ENCODE results near the gene APOBEC3C. TPM values are rescaled to one million over a fixed set of nuclear protein-coding genes. Genes with fewer than 3 reads are reported as not detected.
"Not testable (repeated sequence)": the region's sequence is repeated elsewhere in the genome, so short reads cannot be mapped to it uniquely, and the experiment has no call there.

Gene APOBEC3C
- polyA plus RNA-seq, 6 donors from 2014 or later, result 296 to 326 (median 316) TPM

- H3K27me3 Mint-ChIP-seq; H3K27ac Mint-ChIP-seq; H3K36me3 Mint-ChIP-seq; DNase-seq; ATAC-seq (ENCODE audit: low read depth in 2 of 2); H3K4me3 Mint-ChIP-seq: not testable (repeated sequence)
- H3K9me3 Mint-ChIP-seq, result peaks cover 0 to 13% (median 4%) of the 10 kb centered on the region in 7 donors
- peaks cover 13 to 43% (median 31%) of the 10 kb centered on the region in 3 donors for H3K4me1 Mint-ChIP-seq
Observed at GRCh38 chr22:39066442-39067276, 52.6 kb downstream of the APOBEC3C start.

- Mint-ChIP-seq H3K9me3 (peaks cover 0 to 13% (median 4%) of the 10 kb centered on the region in 7 donors), H3K4me1 (peaks cover 22 to 54% (median 37%) of the 10 kb centered on the region in 3 donors), H3K36me3 (no peaks in the 10 kb centered on the region), H3K27me3 (no peaks in the 10 kb centered on the region), H3K27ac (no peak overlapping the region), H3K4me3 (no peak overlapping the region)
- ATAC-seq (ENCODE audit: low read depth in 2 of 2), result no peak
- no peak for DNase-seq
Observed at GRCh38 chr22:39068033-39068785, 54.2 kb downstream of the APOBEC3C start.

Other genes with a start within 250 kb of the APOBEC3C start
- gene DNAL4, start 220.1 kb upstream of the APOBEC3C start, polyA plus RNA-seq (ENCODE audit: low read depth in 6 of 6), result 10 to 100 TPM; 10.6 to 15.7 (median 12.7) TPM
- under 1 TPM in 3 of 6 donors, not detected in 3; 0.05 to 0.17 (median 0.11) TPM for gene NPTXR, start 170.2 kb upstream of the APOBEC3C start, polyA plus RNA-seq (ENCODE audit: low read depth in 6 of 6)
- 1 to 10 TPM; 1.1 to 5.0 (median 3.7) TPM for gene CBX6, start 142.0 kb upstream of the APOBEC3C start, polyA plus RNA-seq (ENCODE audit: low read depth in 6 of 6)
- 1 to 10 TPM in 1 of 6 donors, under 1 TPM in 2, not detected in 3; 0.29 to 2.8 (median 0.40) TPM for gene APOBEC3A, start 56.6 kb upstream of the APOBEC3C start, polyA plus RNA-seq (ENCODE audit: low read depth in 6 of 6)
- gene APOBEC3B, start 31.9 kb upstream of the APOBEC3C start, polyA plus RNA-seq (ENCODE audit: low read depth in 6 of 6), result 1 to 10 TPM in 2 of 6 donors, under 1 TPM in 3, not detected in 1; 0.44 to 1.5 (median 0.56) TPM
- 10 to 100 TPM; 10.4 to 33.9 (median 20.4) TPM for gene APOBEC3D, start 6.9 kb downstream of the APOBEC3C start, polyA plus RNA-seq (ENCODE audit: low read depth in 6 of 6)
- gene APOBEC3F, start 26.6 kb downstream of the APOBEC3C start, polyA plus RNA-seq (ENCODE audit: low read depth in 6 of 6), result 10 to 100 TPM; 32.0 to 56.2 (median 36.4) TPM
- 100 to 1,000 TPM in 4 of 6 donors, 10 to 100 TPM in 2; 87.2 to 136 (median 120) TPM for gene APOBEC3G, start 63.0 kb downstream of the APOBEC3C start, polyA plus RNA-seq (ENCODE audit: low read depth in 6 of 6)
- 1 to 10 TPM in 1 of 6 donors, under 1 TPM in 1, not detected in 4; 0.77 to 1.2 TPM for gene APOBEC3H, start 83.0 kb downstream of the APOBEC3C start, polyA plus RNA-seq (ENCODE audit: low read depth in 6 of 6)
- 10 to 100 TPM in 5 of 6 donors, 1 to 10 TPM in 1; 9.9 to 38.5 (median 21.7) TPM for gene CBX7, start 138.4 kb downstream of the APOBEC3C start, polyA plus RNA-seq (ENCODE audit: low read depth in 6 of 6)
- gene PDGFB, start 230.7 kb downstream of the APOBEC3C start, polyA plus RNA-seq (ENCODE audit: low read depth in 6 of 6), result not detected

Measured in naive B cell (primary cell).